Activated CD4-positive, alpha-beta memory T cell treated with anti-CD3 and anti-CD28 coated beads, Interleukin-2, amount 10 ng/mL, durations not matched to agents 7 days and 5 days (primary cell): ENCODE data around the gene CCL28. TPM values are rescaled to one million over a fixed set of nuclear protein-coding genes. Genes with fewer than 3 reads are reported as not detected.
"Not testable (repeated sequence)": the region's sequence is repeated elsewhere in the genome, so short reads cannot be mapped to it uniquely, and the experiment has no call there.

Experiments used
- CTCF ChIA-PET: fragments of 350-600 bp; sonication (Branson Sonifier 250); formaldehyde crosslinking; loops from one replicate; lab custom pipeline; 2021; ENCODE audit warnings: antibody characterized with exemption, inconsistent platforms; lab: Charles Lee
- POLR2A ChIA-PET: fragments of 350-600 bp; sonication (Branson Sonifier 250); formaldehyde crosslinking; loops from one replicate; lab custom pipeline; 2021; ENCODE audit warnings: antibody characterized with exemption; lab: Charles Lee
- DNase-seq: peaks from one replicate; pipeline ENCODE4 v3.0.0-alpha.2; 2020
- H3K27ac Mint-ChIP-seq: one replicate; pipeline ENCODE4 v1.8.0; 2021; ENCODE audit warnings: mild to moderate bottlenecking, mixed read lengths
- H3K27me3 Mint-ChIP-seq: one replicate; pipeline ENCODE4 v1.8.0; 2021; ENCODE audit warnings: mixed read lengths
- H3K36me3 Mint-ChIP-seq: one replicate; pipeline ENCODE4 v1.8.0; 2021; ENCODE audit warnings: low read depth, mixed read lengths
- H3K4me1 Mint-ChIP-seq: one replicate; pipeline ENCODE4 v1.8.0; 2021; ENCODE audit warnings: mixed read lengths
- H3K4me3 Mint-ChIP-seq: one replicate; pipeline ENCODE4 v1.8.0; 2021; ENCODE audit warnings: mild to moderate bottlenecking, mixed read lengths
- H3K9me3 Mint-ChIP-seq: one replicate; pipeline ENCODE4 v1.8.0; 2021; ENCODE audit warnings: mixed read lengths
- total RNA-seq, 2 experiments: library from RNA; stranded (reverse); gene quantifications; one replicate each; pipeline ENCODE4 v1.2.3, GENCODE V29; 2021

CCL28 gene
- total RNA-seq, 2 experiments from 2014 or later = 12.2 to 16.8 TPM

- ChIA-PET POLR2A (no interaction called here), CTCF (no interaction called here)
- Mint-ChIP-seq H3K4me3 (no peak overlapping the region), H3K4me1 (peaks cover 29% of the 10 kb centered on the region), H3K27ac (no peak overlapping the region), H3K27me3 (peaks cover 9% of the 10 kb centered on the region), H3K36me3 (peaks cover 32% of the 10 kb centered on the region), H3K9me3 (peaks cover 7% of the 10 kb centered on the region)
- DNase-seq = no peak
Measured at GRCh38 chr5:43400082-43400481, 12.1 kb downstream of the CCL28 start.

- peaks cover 15% of the 10 kb centered on the region for H3K36me3 Mint-ChIP-seq
- peak; percentile 74 for DNase-seq
- no peaks in the 10 kb centered on the region for H3K27me3 Mint-ChIP-seq
- ChIA-PET CTCF (interaction anchor here (0.8 to 2.9 kb wide), 5 partner anchors 84 to 355 kb away, joined by 3 to 18 read pairs (median 3); partner anchors contain the start of genes HMGCS1 and TMEM267), POLR2A (interaction anchor here (0.6 to 2.6 kb wide), 15 partner anchors 15 to 1617 kb away, joined by 3 to 58 read pairs (median 5); partner anchors contain the start of genes C5orf34, CCL28, HMGCS1 and NNT)
- H3K9me3 Mint-ChIP-seq = no peaks in the 10 kb centered on the region
- H3K27ac Mint-ChIP-seq = peak overlapping the region; percentile 94
- H3K4me1 Mint-ChIP-seq = peaks cover 33% of the 10 kb centered on the region
- peak overlapping the region; percentile 99 for H3K4me3 Mint-ChIP-seq
Measured at GRCh38 chr5:43396762-43397304, 15.4 kb downstream of the CCL28 start.

- Mint-ChIP-seq H3K27ac (no peak overlapping the region), H3K27me3 (no peaks in the 10 kb centered on the region), H3K9me3 (no peaks in the 10 kb centered on the region), H3K4me3 (no peak overlapping the region), H3K36me3 (peaks cover 24% of the 10 kb centered on the region), H3K4me1 (peaks cover 18% of the 10 kb centered on the region)
- ChIA-PET POLR2A (interaction anchor here (1.0 to 2.7 kb wide), 8 partner anchors 11 to 482 kb away, joined by 3 to 20 read pairs (median 4); partner anchors contain the start of genes TMEM267 and ZNF131), CTCF (interaction anchor here (0.6 to 5.4 kb wide), 26 partner anchors 9 to 482 kb away, joined by 3 to 25 read pairs (median 4); partner anchors contain the start of gene TMEM267)
- DNase-seq = no peak
Measured at GRCh38 chr5:43390471-43390870, 21.7 kb downstream of the CCL28 start.

GRCh38 chr5:43389679-43390329 is 22.4 kb downstream of the CCL28 start:
- H3K27ac Mint-ChIP-seq = no peak overlapping the region
- POLR2A ChIA-PET = interaction anchor here (0.7 to 2.7 kb wide), 10 partner anchors 11 to 481 kb away, joined by 3 to 20 read pairs (median 4); partner anchors contain the start of genes TMEM267 and ZNF131
- CTCF ChIA-PET = interaction anchor here (0.6 to 5.4 kb wide), 30 partner anchors 9 to 481 kb away, joined by 3 to 25 read pairs (median 4); partner anchors contain the start of gene TMEM267
- H3K9me3 Mint-ChIP-seq = no peaks in the 10 kb centered on the region
- H3K27me3 Mint-ChIP-seq = no peaks in the 10 kb centered on the region
- H3K36me3 Mint-ChIP-seq = peaks cover 26% of the 10 kb centered on the region
- H3K4me1 Mint-ChIP-seq = peaks cover 17% of the 10 kb centered on the region
- peak; percentile 48 for DNase-seq
- no peak overlapping the region for H3K4me3 Mint-ChIP-seq

GRCh38 chr5:43386960-43387362 is 25.2 kb downstream of the CCL28 start:
- no peaks in the 10 kb centered on the region for H3K9me3 Mint-ChIP-seq
- no peak overlapping the region for H3K4me3 Mint-ChIP-seq
- POLR2A ChIA-PET = interaction anchor here (1.2 kb wide), 1 partner anchor 97 kb away, joined by 4 read pairs; no protein-coding TSS in a partner anchor
- DNase-seq = no peak
- no peaks in the 10 kb centered on the region for H3K27me3 Mint-ChIP-seq
- no peak overlapping the region for H3K27ac Mint-ChIP-seq
- CTCF ChIA-PET = interaction anchor here (1.0 to 5.4 kb wide), 3 partner anchors 11 to 281 kb away, joined by 3 to 25 read pairs (median 7); no protein-coding TSS in a partner anchor
- peaks cover 48% of the 10 kb centered on the region for H3K36me3 Mint-ChIP-seq
- H3K4me1 Mint-ChIP-seq = peaks cover 24% of the 10 kb centered on the region

GRCh38 chr5:43376496-43377140 is 35.6 kb downstream of the CCL28 start:
- ChIA-PET CTCF (no interaction called here), POLR2A (no interaction called here)
- H3K9me3 Mint-ChIP-seq = no peaks in the 10 kb centered on the region
- no peak overlapping the region for H3K4me3 Mint-ChIP-seq
- no peak for DNase-seq
- peaks cover 30% of the 10 kb centered on the region for H3K36me3 Mint-ChIP-seq
- H3K27me3 Mint-ChIP-seq = no peaks in the 10 kb centered on the region
- H3K4me1 Mint-ChIP-seq = no peaks in the 10 kb centered on the region
- no peak overlapping the region for H3K27ac Mint-ChIP-seq

- Mint-ChIP-seq H3K27me3 (no peaks in the 10 kb centered on the region), H3K9me3 (peaks cover 12% of the 10 kb centered on the region), H3K4me1 (no peaks in the 10 kb centered on the region), H3K4me3 (no peak overlapping the region), H3K36me3 (peaks cover 27% of the 10 kb centered on the region), H3K27ac (no peak overlapping the region)
- ChIA-PET CTCF (no interaction called here), POLR2A (no interaction called here)
- no peak for DNase-seq
Measured at GRCh38 chr5:43371821-43372220, 40.4 kb downstream of the CCL28 start.

- Mint-ChIP-seq H3K9me3 (peaks cover 12% of the 10 kb centered on the region), H3K27me3 (peaks cover 2% of the 10 kb centered on the region), H3K4me1 (no peaks in the 10 kb centered on the region), H3K27ac (no peak overlapping the region), H3K36me3 (peaks cover 20% of the 10 kb centered on the region), H3K4me3 (no peak overlapping the region)
- CTCF ChIA-PET = interaction anchor here (0.7 kb wide), 1 partner anchor 18 kb away, joined by 3 read pairs; no protein-coding TSS in a partner anchor
- no peak for DNase-seq
- POLR2A ChIA-PET = no interaction called here
Measured at GRCh38 chr5:43370352-43370751, 41.8 kb downstream of the CCL28 start.

GRCh38 chr5:43369651-43370050 is 42.5 kb downstream of the CCL28 start:
- no peak overlapping the region for H3K27ac Mint-ChIP-seq
- CTCF ChIA-PET = no interaction called here

GRCh38 chr5:43367909-43368669 is 44.1 kb downstream of the CCL28 start:
- no peak overlapping the region for H3K27ac Mint-ChIP-seq
- ChIA-PET CTCF (no interaction called here), POLR2A (no interaction called here)
- peaks cover 2% of the 10 kb centered on the region for H3K27me3 Mint-ChIP-seq
- no peak overlapping the region for H3K4me3 Mint-ChIP-seq
- H3K9me3 Mint-ChIP-seq = peaks cover 12% of the 10 kb centered on the region
- H3K36me3 Mint-ChIP-seq = peaks cover 14% of the 10 kb centered on the region
- H3K4me1 Mint-ChIP-seq = no peaks in the 10 kb centered on the region
- DNase-seq = no peak

More at GRCh38 chr5:43369651-43370050, 42.5 kb downstream of the CCL28 start:
- no peak for DNase-seq
- Mint-ChIP-seq H3K27me3 (peaks cover 2% of the 10 kb centered on the region), H3K4me3 (no peak overlapping the region), H3K36me3 (peaks cover 20% of the 10 kb centered on the region), H3K9me3 (peaks cover 12% of the 10 kb centered on the region), H3K4me1 (no peaks in the 10 kb centered on the region)
- POLR2A ChIA-PET = no interaction called here

GRCh38 chr5:43367453-43367852 is 44.7 kb downstream of the CCL28 start:
- ChIA-PET CTCF (no interaction called here), POLR2A (no interaction called here)
- no peak overlapping the region for H3K27ac Mint-ChIP-seq
- peaks cover 12% of the 10 kb centered on the region for H3K9me3 Mint-ChIP-seq
- no peak overlapping the region for H3K4me3 Mint-ChIP-seq
- no peak for DNase-seq
- H3K27me3 Mint-ChIP-seq = peaks cover 2% of the 10 kb centered on the region
- H3K4me1 Mint-ChIP-seq = no peaks in the 10 kb centered on the region
- H3K36me3 Mint-ChIP-seq = peaks cover 14% of the 10 kb centered on the region

- CTCF ChIA-PET, H3K27me3 Mint-ChIP-seq, H3K4me3 Mint-ChIP-seq, DNase-seq, H3K27ac Mint-ChIP-seq, H3K4me1 Mint-ChIP-seq, POLR2A ChIA-PET: not testable (repeated sequence)
- H3K9me3 Mint-ChIP-seq = peaks cover 12% of the 10 kb centered on the region
- peaks cover 14% of the 10 kb centered on the region for H3K36me3 Mint-ChIP-seq
Measured at GRCh38 chr5:43366680-43367246, 45.4 kb downstream of the CCL28 start.
